ENCODE results near the gene PDZD7. TPM values are rescaled to one million over a fixed set of nuclear protein-coding genes. Genes with fewer than 3 reads are reported as not detected.

PDZD7 gene
- total and polyA plus RNA-seq, 9 of the 15 experiments (the other 6 are each of a cell fraction or from before 2014, with no cell fraction given), result 0.04 to 0.24 (median 0.08) TPM; not detected in 3

- H3K4me1 ChIP-seq (replicated peaks in 1 of 2; ENCODE audit: control insufficient read depth in 2 of 2, insufficient read depth in 2 of 2, low read length in 2 of 2), result no peaks in the 10 kb centered on the region
- H3K4me2 ChIP-seq (ENCODE audit: insufficient read depth, low read length), result no peak overlapping the region
- H3K9me1 ChIP-seq (ENCODE audit: control insufficient read depth, insufficient read depth, low read length), result no peaks in the 10 kb centered on the region
- no peaks in the 10 kb centered on the region for H3K79me2 ChIP-seq (ENCODE audit: control insufficient read depth, insufficient read depth, low read length)
- no peaks in the 10 kb centered on the region for H3K9me3 ChIP-seq (replicated peaks; ENCODE audit: control insufficient read depth, insufficient read depth, low read depth, low read length)
- no peak overlapping the region for H3K27ac ChIP-seq (ENCODE audit: extremely low read depth, low read depth, low read length)
- H4K20me1 ChIP-seq (replicated peaks; ENCODE audit: control insufficient read depth, insufficient read depth, low read length), result no peaks in the 10 kb centered on the region
- BruUV-seq (replicated peaks), result no TSS peak
- FAIRE-seq, result no peak
- CTCF ChIA-PET (ENCODE audit: low intra/inter-chr PET ratio), result no interaction called here
- no peak overlapping the region for H3K9ac ChIP-seq (ENCODE audit: insufficient read depth in 1 of 2, low read depth in 2 of 2, low read length in 2 of 2)
- POLR2A ChIA-PET, result no interaction called here
- no peak for DNase-seq (ENCODE audit: extremely low read depth in 1 of 4, low spot score in 3 of 4)
- intact Hi-C loops (cut with micrococcal nuclease) (no loop called here), in situ Hi-C loops (cut with MboI) (no loop called here)
- H2AFZ ChIP-seq (ENCODE audit: low read depth, low read length), result no peak overlapping the region
- no peaks in the 10 kb centered on the region for H3K27me3 ChIP-seq (ENCODE audit: control insufficient read depth in 2 of 2, insufficient read depth in 2 of 2, low read length in 2 of 2)
- peaks cover 53% of the 10 kb centered on the region; the same call in 1 of the 3 replicates for H3K36me3 ChIP-seq (ENCODE audit: control insufficient read depth, insufficient read depth, low read length)
- no peak overlapping the region for H3K4me3 ChIP-seq
- no peak for ATAC-seq
- TF ChIP-seq NEUROD1 (IDR thresholded peaks at IDR 0.05; ENCODE audit: borderline replicate concordance, low read depth, low read length, partially characterized antibody), result no peak
- TF ChIP-seq ZNF592 (IDR thresholded peaks at IDR 0.05), result no peak
- no peak for TF ChIP-seq ZNF431 (CRISPR knock-in tag; IDR thresholded peaks at IDR 0.05)
- TF ChIP-seq MBD2 (IDR thresholded peaks at IDR 0.05; ENCODE audit: borderline replicate concordance, low read depth), result no peak
- TF ChIP-seq ZNF589 (CRISPR knock-in tag; IDR thresholded peaks at IDR 0.05; ENCODE audit: low read depth), result no peak
- no peak for TF ChIP-seq ZNF408 (CRISPR knock-in tag; IDR thresholded peaks at IDR 0.05; ENCODE audit: low read depth)
- TF ChIP-seq KLF13 (tag; IDR thresholded peaks at IDR 0.05; ENCODE audit: borderline replicate concordance, low read depth), result no peak
- no peak for TF ChIP-seq CGGBP1 (CRISPR knock-in tag; IDR thresholded peaks at IDR 0.05)
- TF ChIP-seq HMG20B (CRISPR knock-in tag; IDR thresholded peaks at IDR 0.05), result no peak
- TF ChIP-seq CUX1 (CRISPR knock-in tag; IDR thresholded peaks at IDR 0.05), result no peak
- TF ChIP-seq RBM17 (IDR thresholded peaks at IDR 0.05; ENCODE audit: borderline replicate concordance, low read depth, low read length), result no peak
- TF ChIP-seq HMGXB4 (CRISPR knock-in tag; IDR thresholded peaks at IDR 0.05), result no peak
These were observed 70.7 kb downstream of the PDZD7 start for GRCh38 chr10:100960251-100960650.
